SK-N-MC (cell line): Measurements from ENCODE around the gene WDR17.

Experiments
- EZH2 ChIP-seq: fragments of 200-600 bp; sonication (generic); IDR thresholded peaks from one replicate; pipeline ENCODE4 v1.6.1; 2017; ENCODE audit warnings: antibody characterized with exemption
- FOXP2 ChIP-seq: optimal IDR thresholded peaks from 2 replicates; pipeline ENCODE3; 2011; ENCODE audit warnings: mild to moderate bottlenecking, moderate library complexity; ENCODE audit not compliant: insufficient read depth; ENCODE audit errors: extremely low read length, control extremely low read depth
- POLR2AphosphoS5 ChIP-seq: IDR thresholded peaks from 2 replicates; pipeline ENCODE4 v1.6.1; 2012; ENCODE audit warnings: mild to moderate bottlenecking, low read depth, low read length, borderline replicate concordance

GRCh38 chr4:176044589-176044951, 21.1 kb upstream of the WDR17 start:
- TF ChIP-seq EZH2: no peak
- no peak for TF ChIP-seq POLR2AphosphoS5
- no peak for TF ChIP-seq FOXP2
